B cell (primary cell): Measurements from ENCODE around the gene NR5A2. TPM values are rescaled to one million over a fixed set of nuclear protein-coding genes. Genes with fewer than 3 reads are reported as not detected.

Source experiments
- ATAC-seq: fragments of 200-7000 bp; cut with Tn5 transposase; one replicate; pipeline ENCODE4 v1.10.0; 2021; ENCODE audit warnings: low read depth, mild to moderate bottlenecking, moderate number of reproducible peaks, moderate library complexity
- CTCF ChIA-PET: fragments of 350-600 bp; sonication (Branson Sonifier 250); formaldehyde crosslinking; loops from one replicate; lab custom pipeline; 2021; ENCODE audit warnings: antibody characterized with exemption, inconsistent platforms; lab: Charles Lee
- POLR2A ChIA-PET: fragments of 350-600 bp; sonication (Branson Sonifier 250); formaldehyde crosslinking; loops from one replicate; lab custom pipeline; 2021; ENCODE audit warnings: antibody characterized with exemption; lab: Charles Lee
- DNase-seq: peaks from one replicate; pipeline ENCODE4 v3.0.0; 2013
- H2AFZ ChIP-seq: 2 replicates; pipeline ENCODE4 v1.6.1; 2012; ENCODE audit warnings: mild to moderate bottlenecking, low read depth, low read length; ENCODE audit not compliant: insufficient read depth, poor library complexity, severe bottlenecking
- H3K27ac ChIP-seq, 2 donors: 1 replicate in 1 of 2; 2 replicates in 1 of 2; pipeline ENCODE4 v1.5.1; 2012 to 2013; ENCODE audit warnings: low read length in 2 of 2, mild to moderate bottlenecking in 2 of 2, moderate library complexity in 1 of 2
- H3K27me3 ChIP-seq, 4 experiments: fragments of 200-600 bp in 1 of 4; sonication (generic) in 1 of 4; replicated peaks in 1 of 4; 1 replicate in 2 of 4; 2 replicates in 2 of 4; pipeline versions ENCODE4 v1.6.1 to v1.7.0; 2013 to 2016; ENCODE audit warnings: low read length in 3 of 4, mild to moderate bottlenecking in 2 of 4, mixed read lengths in 1 of 4, moderate library complexity in 1 of 4; ENCODE audit not compliant: insufficient read depth in 4 of 4, control insufficient read depth in 3 of 4; ENCODE audit errors: control extremely low read depth in 1 of 4
- H3K36me3 ChIP-seq, 2 experiments: replicated peaks in 1 of 2; 1 replicate in 1 of 2; 2 replicates in 1 of 2; pipeline versions ENCODE4 v1.6.1 to v1.7.1; 2013; ENCODE audit warnings: low read length in 1 of 2; ENCODE audit not compliant: insufficient read depth in 2 of 2, control insufficient read depth in 1 of 2; ENCODE audit errors: control extremely low read depth in 1 of 2, extremely low read depth in 1 of 2
- H3K4me1 ChIP-seq, 2 donors: fragments of 200-600 bp in 1 of 2; sonication (generic) in 1 of 2; 1 replicate in 1 of 2; 2 replicates in 1 of 2; pipeline versions ENCODE4 v1.5.1 to v1.6.1; 2013 to 2017; ENCODE audit warnings: low read length in 2 of 2; ENCODE audit not compliant: control insufficient read depth in 2 of 2, insufficient read depth in 2 of 2
- H3K4me2 ChIP-seq: replicated peaks from 2 replicates; pipeline ENCODE3; 2012; ENCODE audit warnings: mild to moderate bottlenecking, low read depth, low read length; ENCODE audit not compliant: poor library complexity, severe bottlenecking
- H3K4me3 ChIP-seq, 5 experiments: fragments of 200-600 bp in 1 of 5; sonication (generic) in 1 of 5; 1 replicate in 3 of 5; 2 replicates in 2 of 5; pipeline versions ENCODE4 v1.5.1 to v1.7.0; 2011 to 2016; ENCODE audit warnings: low read length in 4 of 5, mild to moderate bottlenecking in 4 of 5, low read depth in 2 of 5, control low read depth in 1 of 5, moderate library complexity in 1 of 5; ENCODE audit not compliant: insufficient read depth in 1 of 5; ENCODE audit errors: control extremely low read depth in 1 of 5, extremely low read depth in 1 of 5
- H3K79me2 ChIP-seq: fragments of 200-600 bp; sonication (generic); one replicate; pipeline ENCODE4 v1.6.0; 2016; ENCODE audit warnings: low read length; ENCODE audit not compliant: control insufficient read depth, insufficient read depth
- H3K9ac ChIP-seq: fragments of 200-600 bp; sonication (generic); 2 replicates; pipeline ENCODE4 v1.6.1; 2017; ENCODE audit warnings: mild to moderate bottlenecking, low read length, moderate library complexity
- H3K9me3 ChIP-seq, 3 donors: one replicate each; pipeline versions ENCODE4 v1.6.1 to v1.7.1; 2013; ENCODE audit warnings: low read length in 2 of 3; ENCODE audit not compliant: control insufficient read depth in 2 of 3, insufficient read depth in 1 of 3; ENCODE audit errors: control extremely low read depth in 1 of 3
- H4K20me1 ChIP-seq: 2 replicates; pipeline ENCODE4 v1.6.0; 2012; ENCODE audit warnings: mild to moderate bottlenecking, low read length; ENCODE audit not compliant: insufficient read depth, control insufficient read depth, poor library complexity, severe bottlenecking
- H3K27ac Mint-ChIP-seq: one replicate; pipeline ENCODE4 v1.8.0; 2021; ENCODE audit warnings: mixed read lengths
- H3K27me3 Mint-ChIP-seq: one replicate; pipeline ENCODE4 v1.8.0; 2021; ENCODE audit warnings: mixed read lengths
- H3K4me1 Mint-ChIP-seq: one replicate; pipeline ENCODE4 v1.8.0; 2021; ENCODE audit warnings: mixed read lengths
- H3K4me3 Mint-ChIP-seq: one replicate; pipeline ENCODE4 v1.8.0; 2021; ENCODE audit warnings: mixed read lengths
- H3K9me3 Mint-ChIP-seq: one replicate; pipeline ENCODE4 v1.8.0; 2022; ENCODE audit warnings: mixed read lengths; ENCODE audit not compliant: insufficient read depth
- EZH2 ChIP-seq: IDR thresholded peaks from 2 replicates; pipeline ENCODE4 v1.6.1; 2012; ENCODE audit warnings: borderline replicate concordance, low read depth, mild to moderate bottlenecking, moderate library complexity, low read length; ENCODE audit not compliant: insufficient read depth, poor library complexity, severe bottlenecking
- WGBS: methylation state at CpG from one replicate; pipeline ENCODE4 v1.1.5; 2013; ENCODE audit warnings: missing lambda C conversion rate; ENCODE audit not compliant: insufficient coverage; 5-methylcytosine and 5-hydroxymethylcytosine counted together
- intact Hi-C: fragments of 100-400 bp; cut with micrococcal nuclease; formaldehyde crosslinking; loops from one replicate; pipeline ENCODE4 v1.10.0; 2022
- polyA plus RNA-seq: library from polyadenylated mRNA; depleted of rRNA; stranded (reverse); fragments of >200 nt; gene quantifications from 2 replicates; pipeline ENCODE4 v1.2.3, GENCODE V29; 2012
- total RNA-seq, 2 donors: library from RNA; stranded (reverse); fragments of 120-200 nt in 1 of 2; gene quantifications; 1 replicate in 1 of 2; 2 replicates in 1 of 2; pipeline versions ENCODE4 v1.2.3 to v1.2.4, GENCODE V29; 2013 to 2022
- TF ChIP-seq, protein P1 (sequence below): fragments of 200-600 bp; IDR thresholded peaks from one replicate; pipeline ENCODE4 v1.8.0; 2022; ENCODE audit warnings: antibody characterized with exemption, mild to moderate bottlenecking

The NR5A2 gene
- total and polyA plus RNA-seq, 2 donors (not counting 1 experiment from before 2014, with no cell fraction given): 0.07 TPM; not detected in 1

DNA sequence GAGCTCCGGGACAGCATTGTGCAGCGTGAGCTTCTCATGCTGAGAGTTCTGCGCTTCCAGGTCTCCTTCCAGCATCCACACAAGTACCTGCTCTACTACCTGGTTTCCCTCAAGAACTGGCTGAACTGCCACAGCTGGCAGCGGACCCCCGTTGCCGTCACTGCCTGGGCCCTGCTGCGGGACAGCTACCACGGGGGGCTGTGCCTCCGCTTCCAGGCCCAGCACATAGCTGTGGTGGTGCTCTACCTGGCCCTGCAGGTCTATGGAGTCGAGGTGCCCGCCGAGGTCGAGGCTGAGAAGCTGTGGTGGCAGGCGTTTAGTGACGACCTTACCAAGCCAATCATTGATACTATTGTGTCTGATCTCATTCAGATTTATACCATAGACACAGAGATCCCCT is 186.4 kb downstream of the NR5A2 start:
- 92% methylated on average over 9 of the region's 15 CpGs for WGBS
- no peaks in the 10 kb centered on the region for H3K4me1 ChIP-seq
- H3K27me3 ChIP-seq: no peaks in the 10 kb centered on the region
- CTCF ChIA-PET: no interaction called here
- no peak overlapping the region for H3K27ac ChIP-seq
- intact Hi-C loops: no loop called here
- no peaks in the 10 kb centered on the region for H3K36me3 ChIP-seq
- ATAC-seq: no peak
- no peaks in the 10 kb centered on the region for H4K20me1 ChIP-seq
- TF ChIP-seq, protein P1, sequence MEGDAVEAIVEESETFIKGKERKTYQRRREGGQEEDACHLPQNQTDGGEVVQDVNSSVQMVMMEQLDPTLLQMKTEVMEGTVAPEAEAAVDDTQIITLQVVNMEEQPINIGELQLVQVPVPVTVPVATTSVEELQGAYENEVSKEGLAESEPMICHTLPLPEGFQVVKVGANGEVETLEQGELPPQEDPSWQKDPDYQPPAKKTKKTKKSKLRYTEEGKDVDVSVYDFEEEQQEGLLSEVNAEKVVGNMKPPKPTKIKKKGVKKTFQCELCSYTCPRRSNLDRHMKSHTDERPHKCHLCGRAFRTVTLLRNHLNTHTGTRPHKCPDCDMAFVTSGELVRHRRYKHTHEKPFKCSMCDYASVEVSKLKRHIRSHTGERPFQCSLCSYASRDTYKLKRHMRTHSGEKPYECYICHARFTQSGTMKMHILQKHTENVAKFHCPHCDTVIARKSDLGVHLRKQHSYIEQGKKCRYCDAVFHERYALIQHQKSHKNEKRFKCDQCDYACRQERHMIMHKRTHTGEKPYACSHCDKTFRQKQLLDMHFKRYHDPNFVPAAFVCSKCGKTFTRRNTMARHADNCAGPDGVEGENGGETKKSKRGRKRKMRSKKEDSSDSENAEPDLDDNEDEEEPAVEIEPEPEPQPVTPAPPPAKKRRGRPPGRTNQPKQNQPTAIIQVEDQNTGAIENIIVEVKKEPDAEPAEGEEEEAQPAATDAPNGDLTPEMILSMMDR: no peak
- TF ChIP-seq EZH2: no peak
- no peaks in the 10 kb centered on the region for H3K27me3 Mint-ChIP-seq
- no peak overlapping the region for H3K27ac Mint-ChIP-seq
- H3K79me2 ChIP-seq: no peaks in the 10 kb centered on the region
- H3K9me3 Mint-ChIP-seq: peaks cover 2% of the 10 kb centered on the region
- H3K4me3 Mint-ChIP-seq: no peak overlapping the region
- peaks cover 0 to 27% (median 4%) of the 10 kb centered on the region in 3 donors for H3K9me3 ChIP-seq
- peaks cover 3% of the 10 kb centered on the region for H3K4me1 Mint-ChIP-seq
- H3K9ac ChIP-seq: no peak overlapping the region
- H3K4me3 ChIP-seq: no peak overlapping the region
- H2AFZ ChIP-seq: no peak overlapping the region
- POLR2A ChIA-PET: no interaction called here
- no peak for DNase-seq
- no peak overlapping the region for H3K4me2 ChIP-seq

GRCh38 chr1:200215350-200215749 is 187.8 kb downstream of the NR5A2 start:
- no peak for TF ChIP-seq EZH2
- TF ChIP-seq, protein P1: no peak
- Histone ChIP-seq H3K27ac (no peak overlapping the region), H3K9ac (no peak overlapping the region), H3K36me3 (no peaks in the 10 kb centered on the region), H3K79me2 (no peaks in the 10 kb centered on the region), H3K9me3 (peaks cover 0 to 27% (median 4%) of the 10 kb centered on the region in 3 donors), H3K4me1 (no peaks in the 10 kb centered on the region), H2AFZ (no peak overlapping the region), H3K27me3 (no peaks in the 10 kb centered on the region), H3K4me2 (no peak overlapping the region), H4K20me1 (no peaks in the 10 kb centered on the region), H3K4me3 (no peak overlapping the region)
- Mint-ChIP-seq H3K4me1 (peaks cover 3% of the 10 kb centered on the region), H3K27me3 (no peaks in the 10 kb centered on the region), H3K27ac (no peak overlapping the region), H3K9me3 (peaks cover 2% of the 10 kb centered on the region), H3K4me3 (no peak overlapping the region)
- no peak for DNase-seq
- CTCF ChIA-PET: no interaction called here
- WGBS: 20% methylated on average over 1 of the region's 2 CpGs
- intact Hi-C loops: no loop called here
- ATAC-seq: no peak
- POLR2A ChIA-PET: no interaction called here
